ENCODE data around the gene ZMIZ1.

ZMIZ1 gene

DNA sequence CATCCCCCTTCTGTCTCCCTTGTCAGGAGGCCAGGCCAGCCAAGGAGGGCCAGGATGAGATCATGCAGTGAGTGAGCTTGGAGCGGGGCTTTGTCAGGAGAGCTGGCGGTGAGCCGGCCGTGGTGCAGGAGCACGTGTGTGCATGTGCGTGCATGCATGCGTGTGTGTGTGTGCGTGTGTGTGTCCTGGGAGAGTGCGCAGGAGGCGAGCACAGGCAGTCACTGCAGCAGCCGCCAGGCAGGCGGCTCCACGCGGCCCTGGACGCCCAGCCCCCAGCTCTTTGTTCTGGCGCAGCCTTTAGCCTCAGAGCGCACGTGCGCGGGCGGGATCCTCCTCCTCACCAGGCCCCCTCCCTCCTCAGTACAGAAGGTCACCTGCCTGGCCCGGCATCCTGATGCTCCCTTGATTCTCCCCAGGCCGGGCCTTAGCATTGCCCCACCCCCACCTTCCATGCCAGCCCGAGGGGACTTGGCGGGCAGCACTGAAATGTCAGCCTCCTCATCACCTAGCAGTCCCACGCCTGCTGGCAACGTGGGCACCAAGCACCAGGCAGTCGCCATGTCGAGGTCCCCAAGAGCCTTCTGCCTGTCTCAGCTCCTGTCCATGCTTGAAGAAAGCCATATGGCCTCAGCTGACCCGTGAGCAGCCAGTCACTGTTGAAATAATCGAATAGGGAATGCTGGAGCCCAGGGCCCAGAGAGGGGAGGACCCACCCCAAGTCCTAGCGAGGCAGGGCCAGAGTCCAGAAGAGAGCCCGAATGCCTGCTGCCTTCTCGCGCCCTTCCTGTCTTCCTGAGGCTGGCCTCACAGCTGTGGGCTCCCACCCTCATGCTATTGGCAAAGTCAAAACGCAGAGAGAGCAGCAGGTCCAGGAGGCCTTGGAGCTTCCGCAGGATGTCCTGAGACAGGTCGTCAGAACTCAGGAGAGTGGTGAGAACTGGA is 152.6 kb downstream of the ZMIZ1 start:
- peak; percentile 91 for DNase-seq (ENCODE audit: low read depth)
- TF ChIP-seq, protein P1, sequence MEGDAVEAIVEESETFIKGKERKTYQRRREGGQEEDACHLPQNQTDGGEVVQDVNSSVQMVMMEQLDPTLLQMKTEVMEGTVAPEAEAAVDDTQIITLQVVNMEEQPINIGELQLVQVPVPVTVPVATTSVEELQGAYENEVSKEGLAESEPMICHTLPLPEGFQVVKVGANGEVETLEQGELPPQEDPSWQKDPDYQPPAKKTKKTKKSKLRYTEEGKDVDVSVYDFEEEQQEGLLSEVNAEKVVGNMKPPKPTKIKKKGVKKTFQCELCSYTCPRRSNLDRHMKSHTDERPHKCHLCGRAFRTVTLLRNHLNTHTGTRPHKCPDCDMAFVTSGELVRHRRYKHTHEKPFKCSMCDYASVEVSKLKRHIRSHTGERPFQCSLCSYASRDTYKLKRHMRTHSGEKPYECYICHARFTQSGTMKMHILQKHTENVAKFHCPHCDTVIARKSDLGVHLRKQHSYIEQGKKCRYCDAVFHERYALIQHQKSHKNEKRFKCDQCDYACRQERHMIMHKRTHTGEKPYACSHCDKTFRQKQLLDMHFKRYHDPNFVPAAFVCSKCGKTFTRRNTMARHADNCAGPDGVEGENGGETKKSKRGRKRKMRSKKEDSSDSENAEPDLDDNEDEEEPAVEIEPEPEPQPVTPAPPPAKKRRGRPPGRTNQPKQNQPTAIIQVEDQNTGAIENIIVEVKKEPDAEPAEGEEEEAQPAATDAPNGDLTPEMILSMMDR (conservative IDR thresholded peaks at IDR 0.05; ENCODE audit: control insufficient read depth, insufficient read depth, low read depth, low read length) = no peak
- no peak overlapping the region for H3K4me3 ChIP-seq (ENCODE audit: control insufficient read depth, low read depth, low read length)

GRCh38 chr10:79222186-79222585 is 153.4 kb downstream of the ZMIZ1 start:
- H3K4me3 ChIP-seq (ENCODE audit: control insufficient read depth, low read depth, low read length) = no peak overlapping the region
- TF ChIP-seq, protein P1 (conservative IDR thresholded peaks at IDR 0.05; ENCODE audit: control insufficient read depth, insufficient read depth, low read depth, low read length) = no peak
- no peak for DNase-seq (ENCODE audit: low read depth)

DNA sequence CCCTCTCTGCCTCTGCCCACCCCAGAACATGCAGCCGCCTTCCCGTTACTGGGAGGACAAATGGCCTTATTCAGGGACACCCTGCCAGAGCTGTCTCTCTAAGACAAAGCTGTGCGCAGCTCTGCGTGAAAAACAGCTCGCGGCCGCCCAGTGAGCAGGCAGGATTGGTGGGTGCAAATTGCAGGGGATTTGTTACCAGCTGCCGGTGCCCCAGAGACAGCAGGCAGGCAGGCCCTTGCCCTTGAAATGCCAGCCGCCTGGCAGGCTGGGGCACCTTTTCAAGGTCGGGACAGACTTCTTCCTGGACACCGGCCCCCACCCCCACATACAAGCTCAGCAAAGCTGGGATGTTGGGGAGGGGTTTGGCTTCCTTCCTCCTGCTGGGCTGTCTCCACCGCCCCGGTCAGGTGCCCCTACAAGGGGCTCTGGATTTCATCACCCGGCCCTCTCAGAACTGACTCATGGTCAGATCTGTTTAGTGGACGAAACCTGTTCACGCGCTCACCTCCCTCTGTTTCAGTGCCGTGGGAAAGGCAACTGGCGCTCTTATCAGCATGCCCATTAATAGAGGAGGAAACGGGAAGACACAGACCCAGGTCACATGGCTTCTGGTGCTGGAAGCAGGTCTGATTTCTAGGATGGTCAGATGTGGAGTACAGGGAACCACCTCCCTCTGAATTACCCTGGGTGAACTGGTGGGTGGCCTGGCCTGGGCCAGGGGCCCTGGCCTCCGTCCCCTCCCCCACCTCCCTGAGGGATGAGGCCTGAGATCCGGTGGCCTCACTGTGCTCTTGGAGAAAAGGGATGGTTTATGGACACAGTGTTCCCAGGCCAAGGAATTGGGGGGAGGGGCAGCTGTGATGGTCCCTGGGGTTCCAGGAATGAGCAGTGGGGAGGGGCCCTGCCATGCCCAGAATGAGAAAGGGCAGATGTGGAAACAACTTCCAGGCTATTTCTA is 154.6 kb downstream of the ZMIZ1 start:
- H3K4me3 ChIP-seq (ENCODE audit: control insufficient read depth, low read depth, low read length) = no peak overlapping the region
- TF ChIP-seq, protein P1 (conservative IDR thresholded peaks at IDR 0.05; ENCODE audit: control insufficient read depth, insufficient read depth, low read depth, low read length) = no peak
- peak; percentile 76 for DNase-seq (ENCODE audit: low read depth)

- H3K4me3 ChIP-seq (ENCODE audit: control insufficient read depth, low read depth, low read length) = no peak overlapping the region
- TF ChIP-seq, protein P1 (conservative IDR thresholded peaks at IDR 0.05; ENCODE audit: control insufficient read depth, insufficient read depth, low read depth, low read length) = no peak
- no peak for DNase-seq (ENCODE audit: low read depth)
Measured at GRCh38 chr10:79224263-79224949, 155.6 kb downstream of the ZMIZ1 start.

DNA sequence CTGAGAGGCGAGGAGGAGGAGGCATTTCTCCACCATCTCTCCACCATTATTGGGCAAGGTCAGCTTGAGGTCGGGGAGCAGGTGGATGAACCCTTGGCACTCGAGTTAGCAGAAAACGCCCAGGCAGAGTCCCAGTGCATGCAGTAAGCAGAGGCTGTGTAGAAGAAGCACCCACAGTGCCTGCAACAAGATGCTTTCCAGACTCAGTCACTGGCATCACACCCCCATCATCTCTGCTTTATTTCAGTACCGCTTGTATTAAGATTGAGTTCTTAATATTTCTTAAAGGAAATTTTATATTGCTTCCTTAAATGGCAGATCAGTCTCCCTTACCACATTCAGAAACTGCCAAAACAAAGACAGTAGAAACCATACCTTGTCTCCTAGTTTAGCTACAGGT is 156.2 kb downstream of the ZMIZ1 start:
- TF ChIP-seq, protein P1 (conservative IDR thresholded peaks at IDR 0.05; ENCODE audit: control insufficient read depth, insufficient read depth, low read depth, low read length) = no peak
- H3K4me3 ChIP-seq (ENCODE audit: control insufficient read depth, low read depth, low read length) = no peak overlapping the region
- no peak for DNase-seq (ENCODE audit: low read depth)
